Fibroblast of peridontal ligament (primary cell): ENCODE data around the gene PPP1R13L.
"Not testable (repeated sequence)": the region's sequence is repeated elsewhere in the genome, so short reads cannot be mapped to it uniquely, and the experiment has no call there.

Source experiments
- DNase-seq: peaks from one replicate; pipeline ENCODE4 v3.0.0-alpha.2; 2010; ENCODE audit errors: extremely low read depth

Gene PPP1R13L

DNA sequence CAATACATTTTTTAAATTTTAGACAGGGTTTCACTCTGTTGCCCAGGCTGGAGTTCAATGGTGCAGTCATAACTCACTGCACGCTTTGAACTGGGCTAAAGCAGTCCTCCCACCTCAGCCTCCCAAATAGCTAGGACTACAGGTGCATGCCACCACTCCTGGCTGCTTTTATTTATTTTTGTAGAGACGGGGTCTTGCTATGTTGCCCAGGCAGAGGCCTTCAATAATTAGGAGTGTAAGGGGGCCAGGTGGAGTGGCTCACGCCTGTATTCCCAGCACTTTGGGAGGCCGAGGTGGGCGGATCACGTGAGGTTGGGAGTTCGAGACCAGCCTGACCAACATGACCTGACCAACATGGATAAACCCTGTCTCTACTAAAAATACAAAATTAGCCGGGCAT, 27.7 kb upstream of the PPP1R13L start:
- DNase-seq = not testable (repeated sequence)

DNA sequence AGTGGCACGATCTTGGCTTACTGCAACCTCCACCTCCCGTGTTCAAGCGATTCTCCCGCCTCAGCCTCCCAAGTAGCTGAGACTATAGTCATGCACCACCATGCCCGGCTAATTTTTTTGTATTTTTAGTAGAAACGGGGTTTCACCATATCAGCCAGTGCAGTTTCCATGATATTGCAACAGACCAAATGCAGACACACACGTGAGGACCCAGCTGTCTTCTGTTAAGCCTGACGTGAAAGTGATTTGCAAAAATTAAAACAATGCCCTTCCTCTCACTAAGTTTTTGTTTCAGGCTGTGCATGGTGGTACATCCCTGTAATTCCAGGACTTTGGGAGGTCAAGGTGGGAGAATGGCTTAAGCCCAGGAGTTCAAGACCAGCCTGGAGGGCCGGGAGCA, 26.1 kb upstream of the PPP1R13L start:
- peak; percentile 86 for DNase-seq

DNA sequence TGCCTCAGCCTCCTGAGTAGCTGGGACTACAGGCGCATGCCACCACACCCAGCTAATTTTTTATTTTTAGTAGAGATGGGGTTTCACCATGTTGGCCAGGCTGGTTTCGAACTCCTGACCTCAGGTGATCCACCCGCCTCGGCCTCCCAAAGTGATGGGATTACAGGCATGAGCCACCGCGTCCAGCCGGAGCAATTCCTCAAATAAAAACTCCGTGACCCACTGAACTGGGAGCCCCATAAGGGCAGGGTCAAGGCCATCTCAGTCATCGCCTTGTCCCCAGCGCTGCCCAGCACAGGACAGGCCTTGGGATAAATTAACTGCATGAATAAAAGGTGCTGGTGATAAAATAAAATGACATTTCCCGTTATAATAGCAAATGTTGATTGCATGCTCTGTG, 25.0 kb upstream of the PPP1R13L start:
- not testable (repeated sequence) for DNase-seq

DNA sequence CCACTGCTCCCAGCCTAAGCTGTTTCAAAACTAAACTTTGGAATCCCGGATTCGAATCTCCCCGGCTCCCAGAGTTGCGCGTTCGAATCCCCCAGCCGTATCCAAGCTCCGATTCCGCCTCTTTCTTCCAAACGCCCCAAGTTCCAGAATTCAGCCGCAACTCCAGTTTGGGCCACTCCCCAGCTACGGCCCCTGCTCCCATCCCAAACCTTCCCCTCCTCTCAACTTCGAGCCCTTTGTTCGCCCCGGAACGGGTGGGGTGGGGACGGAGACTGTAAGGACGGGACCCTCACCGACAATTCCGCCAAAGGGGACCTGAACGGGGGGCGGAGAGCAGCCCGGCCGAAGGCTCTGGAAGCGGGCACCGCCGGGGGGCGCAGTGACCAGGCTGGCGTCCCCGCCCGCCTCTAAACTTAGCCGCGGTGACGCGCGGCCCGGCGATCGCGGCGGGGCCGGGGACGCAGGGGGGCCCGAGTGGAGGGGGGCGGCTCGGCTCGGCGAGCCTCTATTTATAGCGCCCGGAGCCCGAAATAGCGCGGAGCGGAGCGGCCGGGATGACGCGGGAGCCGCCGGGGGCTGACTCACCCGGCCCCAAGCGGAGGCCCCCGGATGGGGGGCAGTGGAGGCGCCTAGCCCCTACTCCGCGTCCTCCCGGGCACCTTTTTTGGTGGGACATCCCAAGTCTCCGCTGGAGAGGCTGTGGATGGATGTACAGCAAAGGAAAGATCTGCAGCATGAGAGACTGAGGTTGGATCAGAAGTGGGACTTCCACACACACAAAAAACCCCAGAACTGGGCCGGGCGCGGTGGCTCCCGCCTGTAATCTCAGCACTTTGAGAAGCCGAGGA, 23.7 kb upstream of the PPP1R13L start:
- DNase-seq = peak; percentile 40

DNA sequence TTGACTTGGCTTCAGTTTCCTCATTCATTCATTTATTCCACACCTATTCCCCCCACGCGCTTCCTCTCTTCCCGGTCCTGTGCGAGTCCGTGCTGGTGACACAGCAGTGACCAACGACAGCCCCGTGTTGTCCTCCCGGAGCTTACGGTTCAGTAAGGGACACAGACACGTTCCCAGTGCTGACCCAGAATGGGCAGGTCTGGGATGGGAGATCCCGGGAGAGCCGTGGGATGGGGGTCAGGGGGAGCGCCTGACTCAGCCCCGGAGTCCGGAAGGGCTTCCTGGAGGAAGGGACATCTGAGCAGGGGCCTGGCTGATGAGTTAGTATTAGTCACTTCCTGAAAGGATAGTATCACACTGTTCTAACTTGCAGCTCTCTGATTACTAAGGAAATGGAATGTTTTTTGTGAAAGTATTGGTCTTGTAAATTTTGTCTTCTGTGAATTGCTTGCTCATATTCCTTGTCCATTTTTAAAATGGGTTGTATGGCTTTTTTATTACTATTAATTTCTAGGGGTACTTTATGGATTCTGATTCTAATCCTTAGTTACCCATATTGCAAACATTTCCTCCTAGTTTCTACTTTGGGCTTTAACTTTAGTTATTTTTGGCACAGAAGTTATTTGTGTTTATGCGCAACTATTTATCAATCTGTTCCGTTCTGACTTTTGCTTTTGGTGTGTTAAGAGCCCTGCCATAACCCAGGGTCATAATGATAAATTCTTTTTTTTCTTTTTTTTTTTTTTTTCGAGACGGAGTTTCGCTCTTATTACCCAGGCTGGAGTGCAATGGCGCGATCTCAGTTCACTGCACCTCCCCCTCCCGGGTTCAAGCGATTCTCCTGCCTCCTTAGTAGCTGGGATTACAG, 19.6 kb upstream of the PPP1R13L start:
- peak; percentile 86 for DNase-seq

DNA sequence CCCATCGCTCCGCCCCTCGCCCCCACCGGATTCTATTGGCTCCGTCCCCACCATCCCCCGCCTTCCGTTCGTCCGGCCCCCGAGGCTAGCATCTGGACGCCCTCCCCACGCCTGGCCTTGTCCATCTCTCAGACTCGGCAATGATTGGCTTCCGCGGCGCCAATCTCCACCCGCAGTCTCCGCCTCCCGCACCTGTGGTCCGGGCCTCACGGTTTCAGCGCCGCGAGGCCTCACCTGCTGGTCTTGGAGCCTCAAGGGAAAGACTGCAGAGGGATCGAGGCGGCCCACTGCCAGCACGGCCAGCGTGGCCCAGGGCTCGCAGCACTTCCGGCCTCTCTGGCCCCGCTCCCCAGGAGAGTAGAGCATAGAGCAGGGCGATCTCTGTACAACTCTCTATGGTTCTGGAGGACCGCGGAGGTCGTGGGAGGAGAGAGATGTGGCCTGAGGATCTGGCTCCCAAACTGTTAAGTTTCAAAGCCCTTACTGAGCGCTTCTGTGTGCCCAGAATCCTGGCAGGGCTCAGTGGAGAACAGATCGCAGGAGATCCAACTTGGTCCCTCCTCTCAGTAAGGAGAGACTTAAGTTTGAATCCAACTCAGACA, 18.8 kb upstream of the PPP1R13L start, which contains the start of gene ERCC1:
Gene ERCC1, minus strand, starts transcription at position 329 of the 602 bp plus-strand sequence. CDS start 543 bp downstream, outside the sequence.
- peak; percentile 91 for DNase-seq

DNA sequence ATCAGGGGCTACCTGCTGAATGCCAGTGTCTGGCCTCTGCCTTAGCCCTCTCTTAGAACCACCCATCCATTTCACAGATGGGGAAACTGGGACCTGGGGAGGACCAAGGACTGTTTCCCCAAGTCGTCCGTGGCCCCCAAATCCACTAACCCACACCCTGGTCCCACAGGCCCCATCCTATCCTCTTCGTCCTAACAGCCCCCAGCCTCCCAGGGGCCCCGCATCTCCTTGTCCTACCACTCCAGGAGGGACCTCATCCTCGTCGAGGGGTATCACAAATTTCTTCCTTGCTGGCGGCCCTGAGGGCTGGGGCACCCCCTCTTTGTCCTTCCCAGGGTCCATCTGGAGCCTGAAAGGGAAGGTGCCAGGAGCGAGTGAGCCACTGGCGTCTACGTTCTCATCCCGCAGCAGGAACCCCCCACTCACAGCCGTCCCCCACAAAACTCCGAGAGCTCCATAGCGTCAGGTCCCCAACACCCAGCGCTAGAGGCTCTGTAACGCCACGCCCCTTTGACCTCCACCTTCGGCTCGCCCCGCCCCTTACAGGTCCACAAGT, 18.2 kb upstream of the PPP1R13L start:
- DNase-seq = no peak

DNA sequence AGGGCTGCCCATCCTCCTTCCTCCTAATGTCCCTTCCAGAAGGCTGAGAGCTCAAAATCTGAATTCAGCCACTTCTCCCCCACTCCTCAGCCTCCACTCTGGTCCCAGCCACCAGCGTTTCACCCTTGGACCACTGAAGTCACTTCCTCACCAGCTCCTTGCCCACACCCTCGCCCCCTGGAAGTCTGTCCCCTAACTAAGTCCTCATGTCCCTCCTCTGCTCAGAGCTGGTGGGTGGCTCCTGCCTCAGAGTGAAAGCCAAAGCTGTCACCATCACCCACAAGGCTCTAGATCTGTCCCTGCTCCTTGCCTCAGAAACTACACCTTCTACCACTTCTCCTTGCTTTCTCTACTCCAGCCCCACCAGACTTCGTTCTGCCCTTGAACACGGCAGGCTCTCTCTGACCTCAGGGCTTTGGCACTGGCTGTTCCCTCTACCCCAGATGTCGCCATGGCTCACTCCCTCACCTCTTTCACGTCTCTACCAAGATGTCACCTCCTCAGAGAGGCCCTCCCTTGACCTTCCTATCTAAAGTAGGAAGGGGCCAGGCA, 17.2 kb upstream of the PPP1R13L start:
- no peak for DNase-seq

DNA sequence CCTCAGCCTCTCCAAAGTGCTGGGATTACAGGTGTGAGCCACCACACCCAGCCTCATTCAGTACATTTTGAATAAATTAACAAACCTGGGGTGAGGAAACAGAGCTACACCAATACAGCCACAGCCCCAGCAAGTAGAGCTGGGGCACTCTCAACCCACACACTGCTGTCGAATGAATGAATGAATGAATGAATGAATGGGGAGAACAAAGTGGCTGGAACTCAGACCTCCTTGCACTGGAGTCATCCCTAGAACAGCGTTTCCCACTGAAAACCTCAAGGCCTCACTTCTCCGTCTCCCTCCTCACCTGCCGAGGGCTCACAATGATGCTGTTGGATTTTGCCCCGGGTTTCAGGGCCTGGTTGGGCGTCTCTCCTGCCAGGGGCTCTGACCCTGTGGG, 16.0 kb upstream of the PPP1R13L start:
- no peak for DNase-seq

DNA sequence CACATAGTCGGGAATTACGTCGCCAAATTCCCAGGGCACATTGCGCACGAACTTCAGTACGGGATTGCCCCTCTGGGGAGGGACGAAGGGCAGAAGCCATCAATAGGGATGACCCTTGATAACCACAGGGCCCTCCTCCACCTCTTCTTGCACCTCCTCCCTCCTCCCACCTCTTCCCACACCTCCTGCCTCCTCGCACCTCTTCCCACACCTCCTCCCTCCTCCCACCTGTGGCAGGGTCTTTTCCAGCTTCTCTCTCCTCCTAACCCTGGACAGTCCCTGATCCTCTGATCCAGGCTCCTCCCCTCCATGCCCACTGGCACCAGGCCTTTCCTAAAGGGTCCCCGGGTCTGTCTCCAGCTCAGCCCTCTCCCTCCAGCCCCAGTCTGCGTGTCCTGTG, 15.5 kb upstream of the PPP1R13L start:
- no peak for DNase-seq

DNA sequence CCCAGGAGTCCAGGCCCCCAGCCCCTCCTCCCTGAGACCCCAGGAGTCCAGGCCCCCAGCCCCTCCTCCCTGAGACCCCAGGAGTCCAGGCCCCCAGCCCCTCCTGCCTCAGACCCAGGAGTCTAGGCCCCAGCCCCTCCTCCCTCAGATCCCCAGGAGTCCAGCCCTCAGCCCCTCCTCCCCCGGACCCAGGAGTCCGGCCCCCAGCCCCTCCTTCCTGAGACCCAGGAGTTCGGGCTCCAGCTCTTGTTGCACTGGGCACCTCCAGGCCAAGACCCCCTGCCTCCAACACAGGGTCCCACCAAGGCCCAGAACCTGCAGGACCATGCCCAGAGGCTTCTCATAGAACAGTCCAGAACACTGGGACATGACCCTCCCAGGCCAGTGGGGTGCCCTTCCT, 15.0 kb upstream of the PPP1R13L start:
- DNase-seq = no peak

DNA sequence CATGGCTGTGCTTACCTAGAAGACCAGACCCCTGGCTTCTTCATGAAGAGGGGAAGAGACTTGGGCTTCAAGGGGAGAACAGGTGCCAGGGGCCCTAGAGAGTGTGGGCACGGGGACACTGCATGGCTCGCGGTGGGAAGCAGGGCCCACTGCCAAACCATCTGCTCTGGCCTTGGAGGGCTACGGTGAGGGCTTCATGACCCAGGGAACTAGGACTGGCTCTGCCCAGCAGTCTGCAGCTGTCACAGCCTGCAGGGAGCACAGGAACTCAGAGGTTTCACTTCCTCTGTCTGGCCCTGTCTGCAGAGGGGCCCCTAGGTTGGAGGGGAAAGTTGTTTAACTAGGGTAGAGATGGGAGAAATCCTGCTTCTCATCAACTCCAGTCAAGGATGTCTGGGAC, 14.5 kb upstream of the PPP1R13L start:
- DNase-seq = no peak

DNA sequence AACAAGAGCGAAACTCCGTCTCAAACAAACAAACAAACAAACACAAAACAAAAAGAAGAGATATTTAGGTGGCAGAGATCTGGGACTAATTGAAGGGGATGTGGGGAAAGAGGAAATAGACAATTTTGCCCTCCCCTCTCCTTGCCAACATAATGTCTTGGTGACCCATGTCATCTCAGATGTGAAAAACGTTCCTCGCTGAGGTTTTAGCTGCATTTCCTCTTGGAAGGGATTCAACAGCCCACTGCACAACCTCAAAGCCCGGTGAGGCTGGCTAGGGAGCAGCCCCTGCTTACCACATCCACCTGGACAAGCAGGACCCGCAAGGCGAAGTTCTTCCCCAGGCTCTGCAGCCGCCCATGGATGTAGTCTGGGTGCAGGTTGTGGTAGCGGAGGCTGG, 13.9 kb upstream of the PPP1R13L start:
- DNase-seq = no peak

DNA sequence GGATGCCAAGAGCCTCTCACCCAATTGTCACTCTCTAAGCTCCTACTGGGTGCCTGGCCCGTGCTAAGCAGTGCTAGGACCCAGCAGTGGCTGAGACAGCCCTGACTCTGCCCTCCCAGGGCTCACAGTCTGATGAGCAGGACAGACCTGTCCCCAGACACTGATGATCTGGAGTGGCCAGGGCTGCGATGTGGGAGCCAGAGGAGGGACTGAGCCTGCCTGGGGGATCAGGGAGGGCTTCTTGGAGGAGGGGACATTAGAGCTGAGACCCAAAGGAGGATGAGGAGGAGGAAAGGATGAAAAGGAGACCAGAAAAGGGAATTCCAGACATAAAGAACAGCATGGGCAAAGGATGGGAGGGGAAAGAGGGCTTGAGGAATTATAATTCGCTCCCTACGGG, 12.3 kb upstream of the PPP1R13L start:
- DNase-seq = no peak

DNA sequence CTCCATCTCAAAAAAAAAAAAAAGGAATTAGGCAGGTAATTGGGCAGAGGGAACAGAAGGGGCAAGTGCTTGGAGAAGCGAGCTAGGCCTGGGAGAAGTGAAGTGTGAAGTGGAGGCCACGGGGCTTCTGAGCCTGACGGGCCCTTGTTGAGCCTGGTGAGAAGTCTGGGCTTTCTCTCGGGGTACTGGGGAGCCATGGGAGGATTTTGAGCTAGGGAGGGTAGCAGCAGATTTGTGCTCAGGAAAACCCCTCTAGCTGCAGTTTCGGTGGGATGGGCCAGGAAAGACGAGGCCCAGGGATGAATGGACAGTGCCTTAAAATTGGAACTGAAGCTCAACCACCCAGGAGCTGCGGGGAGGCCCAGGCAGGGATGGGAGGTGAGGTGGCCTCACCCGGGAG, 9.6 kb upstream of the PPP1R13L start:
- no peak for DNase-seq

DNA sequence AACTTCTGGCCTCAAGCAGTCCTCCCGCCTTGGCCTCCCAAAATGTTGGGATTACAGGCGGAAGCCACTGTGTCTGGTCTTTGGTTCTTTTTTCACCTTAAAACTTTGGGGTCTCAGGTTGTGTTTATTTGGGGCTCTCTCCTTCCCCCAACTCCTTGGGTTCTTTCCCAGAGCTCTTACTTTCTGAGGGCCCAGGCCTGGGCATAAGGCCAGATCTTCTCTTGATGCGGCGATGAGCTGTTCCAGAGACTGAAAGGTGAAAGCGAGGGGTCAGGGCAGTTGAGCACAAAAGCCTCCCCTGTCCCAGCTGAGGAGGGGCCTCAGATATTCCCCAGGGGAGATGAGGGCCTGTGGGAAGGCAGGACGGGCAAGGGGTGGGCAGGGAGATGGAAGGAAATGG, 8.6 kb upstream of the PPP1R13L start:
- no peak for DNase-seq

DNA sequence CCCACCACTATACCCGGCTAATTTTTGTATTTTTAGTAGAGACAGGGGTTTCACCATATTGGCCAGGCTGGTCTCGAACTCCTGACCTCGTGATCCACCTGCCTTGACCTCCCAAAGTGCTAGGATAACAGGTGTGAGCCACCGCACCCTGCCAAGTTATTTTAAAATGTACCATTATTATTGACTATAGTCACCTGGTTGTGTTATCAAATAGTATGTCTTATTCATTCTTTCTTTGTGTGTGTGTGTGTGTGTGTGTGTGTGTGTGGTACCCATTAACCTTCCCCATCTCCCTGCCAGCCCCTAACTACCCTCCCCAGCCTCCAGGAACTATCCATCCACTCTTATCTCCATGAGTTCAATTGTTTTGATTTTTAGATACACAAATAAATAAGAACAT, 5.5 kb upstream of the PPP1R13L start:
- not testable (repeated sequence) for DNase-seq

DNA sequence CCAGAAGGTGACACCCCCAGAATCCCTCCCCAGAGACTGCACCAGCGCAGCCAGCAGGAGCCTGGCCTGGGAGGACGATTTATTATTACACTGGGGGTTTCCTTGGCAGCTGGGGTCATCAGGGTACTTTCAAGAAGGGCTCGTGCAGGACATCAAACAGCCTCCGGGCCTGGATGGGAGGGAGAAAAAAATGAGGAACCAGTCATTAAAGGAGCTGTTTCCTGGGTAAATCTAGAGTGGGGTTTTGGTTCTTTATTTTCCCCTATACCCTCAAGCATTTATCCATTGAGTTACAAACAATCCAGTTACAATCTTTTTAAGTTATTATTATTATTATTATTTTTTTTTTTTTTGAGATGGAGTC, 4.7 kb upstream of the PPP1R13L start:
- no peak for DNase-seq

DNA sequence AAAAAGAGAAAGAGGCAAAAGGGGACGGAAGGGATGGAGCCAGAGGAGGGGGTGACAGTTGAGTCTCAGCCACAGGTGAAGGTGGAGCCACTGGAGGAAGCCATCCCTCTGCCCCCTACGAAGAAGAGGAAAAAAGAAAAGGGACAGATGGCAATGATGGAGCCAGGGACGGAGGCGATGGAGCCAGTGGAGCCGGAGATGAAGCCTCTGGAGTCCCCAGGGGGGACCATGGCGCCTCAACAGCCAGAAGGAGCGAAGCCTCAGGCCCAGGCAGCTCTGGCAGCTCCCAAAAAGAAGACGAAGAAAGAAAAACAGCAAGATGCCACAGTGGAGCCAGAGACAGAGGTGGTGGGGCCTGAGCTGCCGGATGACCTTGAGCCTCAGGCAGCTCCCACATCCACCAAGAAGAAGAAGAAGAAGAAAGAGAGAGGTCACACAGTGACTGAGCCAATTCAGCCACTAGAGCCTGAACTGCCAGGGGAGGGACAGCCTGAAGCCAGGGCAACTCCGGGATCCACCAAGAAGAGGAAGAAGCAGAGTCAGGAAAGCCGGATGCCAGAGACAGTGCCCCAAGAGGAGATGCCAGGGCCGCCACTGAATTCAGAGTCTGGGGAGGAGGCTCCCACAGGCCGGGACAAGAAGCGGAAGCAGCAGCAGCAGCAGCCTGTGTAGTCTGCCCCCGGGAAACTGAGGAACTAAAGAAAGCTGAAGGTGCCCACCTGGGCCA, 4.1 kb upstream of the PPP1R13L start:
- DNase-seq = no peak

DNA sequence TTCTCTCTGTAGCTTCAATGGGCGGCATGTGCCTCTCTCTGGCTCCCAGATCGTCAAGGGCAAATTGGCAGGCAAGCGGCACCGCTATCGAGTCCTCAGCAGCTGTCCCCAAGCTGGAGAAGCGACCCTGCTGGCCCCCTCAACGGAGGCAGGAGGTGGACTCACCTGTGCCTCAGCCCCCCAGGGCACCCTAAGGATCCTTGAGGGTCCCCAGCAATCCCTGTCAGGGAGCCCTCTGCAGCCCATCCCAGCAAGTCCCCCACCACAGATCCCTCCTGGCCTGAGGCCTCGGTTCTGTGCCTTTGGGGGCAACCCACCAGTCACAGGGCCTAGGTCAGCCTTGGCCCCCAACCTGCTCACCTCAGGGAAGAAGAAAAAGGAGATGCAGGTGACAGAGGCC, 3.3 kb upstream of the PPP1R13L start:
- DNase-seq = no peak

DNA sequence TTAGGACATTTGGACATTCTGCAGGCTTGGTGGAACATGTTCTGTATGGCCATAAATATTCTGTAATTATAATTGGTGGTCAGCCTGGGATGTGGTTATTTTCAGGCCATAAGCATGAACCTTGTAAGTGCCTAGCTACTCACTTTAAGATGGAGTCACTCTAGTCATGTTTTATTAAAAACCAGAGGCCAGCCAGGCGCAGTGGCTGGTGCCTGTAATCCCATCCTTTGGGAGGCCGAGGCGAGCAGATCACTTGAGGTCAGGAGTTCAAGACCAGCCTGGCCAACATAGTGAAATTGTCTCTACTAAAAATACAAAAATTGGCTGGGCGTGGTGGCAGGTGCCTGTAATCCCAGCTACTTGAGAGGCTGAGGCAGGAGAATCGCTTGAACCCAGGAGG, 2.7 kb upstream of the PPP1R13L start:
- DNase-seq = not testable (repeated sequence)
